Stimulated activated CD8-positive, alpha-beta memory T cell treated with anti-CD3 and anti-CD28 coated beads, Interleukin-7, amount 100 ng/mL, for 24 hours (primary cell): ENCODE measurements around the gene LYZ.
"Not testable (repeated sequence)": the region's sequence is repeated elsewhere in the genome, so short reads cannot be mapped to it uniquely, and the experiment has no call there.

Experiments used
- DNase-seq: peaks from one replicate; pipeline ENCODE4 v3.0.0-alpha.2; 2020; ENCODE audit warnings: low read depth

Gene LYZ

GRCh38 chr12:69348162-69348938 is at the start of gene LYZ:
LYZ (plus strand) TSS chr12:69348381; CDS start chr12:69348409, 28 bp downstream.
- DNase-seq = no peak

GRCh38 chr12:69298947-69299346 is 49.2 kb upstream of the LYZ start:
- DNase-seq = no peak

- no peak for DNase-seq
These were observed 43.9 kb upstream of the LYZ start for GRCh38 chr12:69304284-69304683.

GRCh38 chr12:69309461-69309860 is 38.7 kb upstream of the LYZ start:
- no peak for DNase-seq

- no peak for DNase-seq
These were observed 35.0 kb upstream of the LYZ start for GRCh38 chr12:69313209-69313608.

GRCh38 chr12:69316784-69317183 is 31.4 kb upstream of the LYZ start:
- not testable (repeated sequence) for DNase-seq

GRCh38 chr12:69317233-69317632 is 30.9 kb upstream of the LYZ start:
- not testable (repeated sequence) for DNase-seq

GRCh38 chr12:69318225-69318624 is 30.0 kb upstream of the LYZ start:
- no peak for DNase-seq

GRCh38 chr12:69321351-69321750 is 26.8 kb upstream of the LYZ start:
- no peak for DNase-seq

GRCh38 chr12:69324797-69325466 is 23.2 kb upstream of the LYZ start:
- no peak for DNase-seq

- no peak for DNase-seq
These were observed 19.8 kb upstream of the LYZ start for GRCh38 chr12:69328426-69328825.

GRCh38 chr12:69329669-69330428 is 18.3 kb upstream of the LYZ start:
- DNase-seq = no peak

- DNase-seq = peak; percentile 20
These were observed 17.4 kb upstream of the LYZ start for GRCh38 chr12:69330475-69331473.

GRCh38 chr12:69331519-69331908 is 16.7 kb upstream of the LYZ start:
- DNase-seq = no peak

GRCh38 chr12:69331909-69332684 is 16.1 kb upstream of the LYZ start:
- no peak for DNase-seq

- no peak for DNase-seq
These were observed 15.3 kb upstream of the LYZ start for GRCh38 chr12:69332815-69333358.

- no peak for DNase-seq
These were observed 14.0 kb upstream of the LYZ start for GRCh38 chr12:69334158-69334557.

GRCh38 chr12:69337311-69338090 is 10.7 kb upstream of the LYZ start:
- DNase-seq = no peak

- no peak for DNase-seq
These were observed 9.9 kb upstream of the LYZ start for GRCh38 chr12:69338120-69338859.
